Inferior parietal cortex (tissue), 1 donor: ENCODE results near the gene CMTM6.
"Not testable (repeated sequence)": the region's sequence is repeated elsewhere in the genome, so short reads cannot be mapped to it uniquely, and the experiment has no call there.

Experiments used
- DNase-seq: peaks from one replicate; pipeline ENCODE4 v3.0.0-alpha.2; 2016; ENCODE audit errors: extremely low spot score

The CMTM6 gene

GRCh38 chr3:32447865-32448400, 54.7 kb downstream of the CMTM6 start:
- DNase-seq: no peak

- no peak for DNase-seq
Observed at GRCh38 chr3:32443478-32443877, 59.2 kb downstream of the CMTM6 start.

GRCh38 chr3:32442766-32443165, 59.9 kb downstream of the CMTM6 start:
- DNase-seq: no peak

- no peak for DNase-seq
Observed at GRCh38 chr3:32440611-32441350, 61.9 kb downstream of the CMTM6 start.

GRCh38 chr3:32439421-32439820, 63.2 kb downstream of the CMTM6 start:
- DNase-seq: not testable (repeated sequence)

GRCh38 chr3:32438596-32439344, 63.9 kb downstream of the CMTM6 start:
- DNase-seq: no peak

- no peak for DNase-seq
Observed at GRCh38 chr3:32437896-32438295, 64.8 kb downstream of the CMTM6 start.

- DNase-seq: no peak
Observed at GRCh38 chr3:32436816-32437189, 65.8 kb downstream of the CMTM6 start.

- no peak for DNase-seq
Observed at GRCh38 chr3:32435911-32436815, 66.5 kb downstream of the CMTM6 start.

GRCh38 chr3:32434206-32434605, 68.4 kb downstream of the CMTM6 start:
- DNase-seq: no peak

GRCh38 chr3:32432711-32433530, 69.7 kb downstream of the CMTM6 start:
- DNase-seq: no peak

- no peak for DNase-seq
Observed at GRCh38 chr3:32432045-32432710, 70.5 kb downstream of the CMTM6 start.

- no peak for DNase-seq
Observed at GRCh38 chr3:32431481-32431880, 71.2 kb downstream of the CMTM6 start.
